A549 (cell line): ENCODE data around the gene PKN3. TPM values are rescaled to one million over a fixed set of nuclear protein-coding genes. Genes with fewer than 3 reads are reported as not detected.

Experiments
- ATAC-seq, 2 experiments: fragments of 200-7000 bp in 1 of 2; fragments of >200 bp in 1 of 2; cut with Nextera tagmentation in 1 of 2; cut with Tn5 transposase in 1 of 2; 3 replicates each; pipeline versions ENCODE4 v1.8.0 to v1.9.1; 2018 to 2020; ENCODE audit warnings: mild to moderate bottlenecking in 1 of 2, moderate library complexity in 1 of 2
- CTCF ChIA-PET: fragments of 300-600 bp; sonication (Branson Sonifier 250); formaldehyde crosslinking; extraction: SDS; loops from one replicate; lab custom pipeline; 2021; ENCODE audit warnings: antibody characterized with exemption, inconsistent platforms; lab: Yijun Ruan, JAX
- POLR2A ChIA-PET: fragments of 350-600 bp; formaldehyde crosslinking; extraction: SDS; loops from one replicate; lab custom pipeline; 2021; ENCODE audit warnings: antibody characterized with exemption, inconsistent platforms; lab: Yijun Ruan, JAX
- DNase-seq, 2 experiments: peaks; one replicate each; pipeline versions ENCODE4 v3.0.0 to v3.0.0-alpha.2; 2011 to 2016; ENCODE audit warnings: low read depth in 1 of 2, low spot score in 1 of 2
- FAIRE-seq: peaks from 2 replicates; lab custom pipeline; 2011; peaks lifted over from hg19 to GRCh38; lab: Jason Lieb, UNC
- H3K27ac ChIP-seq, 2 experiments: fragments of >200 bp; sonication (Bioruptor Twin); formaldehyde crosslinking; 3 replicates each; pipeline ENCODE4 v1.5.1; 2016 to 2017
- H3K4me1 ChIP-seq: fragments of >200 bp; sonication (Bioruptor Twin); formaldehyde crosslinking; 3 replicates; pipeline ENCODE4 v1.6.1; 2016
- H3K4me2 ChIP-seq: fragments of >200 bp; sonication (Bioruptor Twin); formaldehyde crosslinking; 3 replicates; pipeline ENCODE4 v1.6.1; 2016
- H3K4me3 ChIP-seq: fragments of >200 bp; sonication (Bioruptor Twin); formaldehyde crosslinking; 3 replicates; pipeline ENCODE4 v1.5.1; 2016
- H3K9me3 ChIP-seq: fragments of >200 bp; sonication (Bioruptor Twin); formaldehyde crosslinking; 3 replicates; pipeline ENCODE4 v1.6.1; 2016
- BHLHE40 ChIP-seq: IDR thresholded peaks from 2 replicates; pipeline ENCODE4 v1.6.1; 2012; ENCODE audit warnings: low read depth, low read length, inconsistent platforms
- CBX2 ChIP-seq: fragments of 200-600 bp; sonication (generic); IDR thresholded peaks from 2 replicates; pipeline ENCODE4 v1.6.1; 2016; ENCODE audit warnings: low read depth, mild to moderate bottlenecking, borderline replicate concordance
- CHD4 ChIP-seq: fragments of 200-600 bp; sonication (generic); IDR thresholded peaks from 2 replicates; pipeline ENCODE4 v1.6.1; 2016; ENCODE audit warnings: antibody characterized with exemption, mild to moderate bottlenecking, borderline replicate concordance
- EP300 ChIP-seq, 2 experiments: fragments of >200 bp; sonication (Bioruptor Twin); formaldehyde crosslinking; IDR thresholded peaks; 2 replicates in 1 of 2; 3 replicates in 1 of 2; pipeline ENCODE4 v1.6.1; 2016 to 2017
- FOSB ChIP-seq: fragments of 250-450 bp; sonication (Bioruptor Pico); IDR thresholded peaks from 2 replicates; pipeline ENCODE4 v1.5.0; 2020; ENCODE audit warnings: mild to moderate bottlenecking, moderate library complexity
- HEYL ChIP-seq: fragments of 250-450 bp; sonication (Bioruptor Pico); IDR thresholded peaks from 2 replicates; pipeline ENCODE4 v1.8.0; 2021; ENCODE audit warnings: mild to moderate bottlenecking, moderate library complexity
- MAFK ChIP-seq: fragments of 450-650 bp; IDR thresholded peaks from 2 replicates; pipeline ENCODE4 v1.6.1; 2014; ENCODE audit not compliant: partially characterized antibody
- MAZ ChIP-seq: fragments of 150-350 bp; IDR thresholded peaks from 2 replicates; pipeline ENCODE4 v1.6.1; 2014; ENCODE audit warnings: antibody characterized with exemption, low read depth, low read length, borderline replicate concordance
- PHF8 ChIP-seq: fragments of 200-600 bp; sonication (generic); IDR thresholded peaks from 2 replicates; pipeline ENCODE4 v1.6.1; 2016; ENCODE audit warnings: low read depth, mild to moderate bottlenecking, antibody characterized with exemption, moderate library complexity, borderline replicate concordance
- RAD21 ChIP-seq, 2 experiments: fragments of >200 bp in 1 of 2; sonication (Bioruptor Twin) in 1 of 2; formaldehyde crosslinking in 1 of 2; IDR thresholded peaks in 1 of 2; conservative IDR thresholded peaks in 1 of 2; 2 replicates in 1 of 2; 3 replicates in 1 of 2; pipeline ENCODE4 v1.6.1; 2012 to 2018; ENCODE audit warnings: inconsistent platforms in 1 of 2
- RARB ChIP-seq: fragments of 250-450 bp; sonication (Bioruptor Pico); IDR thresholded peaks from 2 replicates; pipeline ENCODE4 v1.8.0; 2021; ENCODE audit warnings: mild to moderate bottlenecking, moderate library complexity
- RFX5 ChIP-seq: fragments of 450-650 bp; IDR thresholded peaks from 2 replicates; pipeline ENCODE4 v1.7.1; 2014; ENCODE audit warnings: antibody characterized with exemption, mild to moderate bottlenecking, moderate library complexity
- TP53 ChIP-seq: fragments of 250-450 bp; sonication (Bioruptor Pico); IDR thresholded peaks from 2 replicates; pipeline ENCODE4 v1.5.0; 2021; ENCODE audit warnings: mild to moderate bottlenecking, moderate library complexity
- USF2 ChIP-seq: fragments of 450-650 bp; IDR thresholded peaks from 2 replicates; pipeline ENCODE4 v1.6.1; 2014; ENCODE audit warnings: antibody characterized with exemption
- whole genome bisulfite sequencing: methylation state at CpG from one replicate; pipeline ENCODE4 v1.1.6; 2017; ENCODE audit errors: missing lambda C conversion rate; 5-methylcytosine and 5-hydroxymethylcytosine counted together
- polyA plus RNA-seq, 4 experiments: library from polyadenylated mRNA; depleted of rRNA in 3 of 4; stranded (reverse); fragments of >200 nt; fragmentation: RNase III in 1 of 4; extraction: RNeasy Plus Mini Kit Qiagen cat#74134 plus additional on column Dnase treatment in 1 of 4; gene quantifications; 2 replicates in 3 of 4; 3 replicates in 1 of 4; pipeline ENCODE4 v1.2.3, GENCODE V29; 2011 to 2017
- TF ChIP-seq, protein P1 (sequence below): fragments of 200-600 bp; sonication (generic); IDR thresholded peaks from 2 replicates; pipeline ENCODE4 v1.6.1; 2016; ENCODE audit warnings: antibody characterized with exemption, mild to moderate bottlenecking, moderate library complexity

PKN3 gene
- polyA plus RNA-seq, 2 of the 4 experiments (the other 2 are of a cell fraction): 9.0 to 14.1 TPM

GRCh38 chr9:128757602-128758001, 55.3 kb downstream of the PKN3 start:
- no peak overlapping the region for H3K4me3 ChIP-seq
- no peak for TF ChIP-seq FOSB
- FAIRE-seq (no peak), DNase-seq (no peak), ATAC-seq (no peak)
- WGBS: 92% methylated on average over 6 of the region's 6 CpGs
- no peaks in the 10 kb centered on the region for H3K4me1 ChIP-seq
- ChIA-PET CTCF (interaction anchor here (1.1 to 2.8 kb wide), 3 partner anchors 24 to 61 kb away, joined by 3 to 7 read pairs (median 4); partner anchors contain the start of genes ENDOG and PKN3), POLR2A (no interaction called here)
- H3K27ac ChIP-seq: no peak overlapping the region
- no peak overlapping the region for H3K4me2 ChIP-seq
- H3K9me3 ChIP-seq: no peaks in the 10 kb centered on the region

- POLR2A ChIA-PET: interaction anchor here (0.9 kb wide), 1 partner anchor 9 kb away, joined by 3 read pairs; no protein-coding TSS in a partner anchor
- ATAC-seq: no peak
- CTCF ChIA-PET: interaction anchor here (0.6 to 1.8 kb wide), 4 partner anchors 18 to 166 kb away, joined by 3 to 8 read pairs (median 3); no protein-coding TSS in a partner anchor
Measured at GRCh38 chr9:128762671-128763449, 60.6 kb downstream of the PKN3 start.

DNA sequence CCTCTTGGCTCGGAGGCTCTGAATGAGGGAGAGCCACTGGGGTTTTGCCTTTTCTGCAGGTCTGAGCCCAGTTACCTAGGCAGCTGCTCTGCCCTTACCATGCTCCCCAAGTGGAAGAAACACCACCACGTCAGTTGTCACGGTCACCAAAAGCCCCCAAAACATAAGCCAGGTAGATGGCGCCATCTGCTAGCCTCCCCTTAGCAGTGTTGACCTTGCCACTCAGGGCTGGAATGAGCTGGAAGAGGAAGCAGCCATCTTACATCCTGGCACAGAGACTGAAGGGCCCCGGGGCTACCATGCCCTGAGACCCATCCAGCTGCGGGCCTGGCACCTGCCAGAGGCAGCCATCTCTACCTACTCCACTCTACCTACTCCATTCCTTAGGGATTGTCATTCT, 62.1 kb downstream of the PKN3 start:
- Histone ChIP-seq H3K27ac (no peak overlapping the region), H3K4me2 (no peak overlapping the region), H3K9me3 (no peaks in the 10 kb centered on the region), H3K4me1 (peaks cover 12% of the 10 kb centered on the region; the same call in 2 of the 3 replicates), H3K4me3 (no peak overlapping the region)
- DNase-seq (no peak), ATAC-seq (peak in 1 of 2 experiments; percentile 59; a peak in 3 of 6 replicates), FAIRE-seq (no peak)
- WGBS: 93% methylated on average over 5 of the region's 6 CpGs
- CTCF ChIA-PET: interaction anchor here (0.6 to 2.6 kb wide), 6 partner anchors 18 to 163 kb away, joined by 3 to 14 read pairs (median 4); partner anchors contain the start of gene ENDOG
- TF ChIP-seq, protein P1, sequence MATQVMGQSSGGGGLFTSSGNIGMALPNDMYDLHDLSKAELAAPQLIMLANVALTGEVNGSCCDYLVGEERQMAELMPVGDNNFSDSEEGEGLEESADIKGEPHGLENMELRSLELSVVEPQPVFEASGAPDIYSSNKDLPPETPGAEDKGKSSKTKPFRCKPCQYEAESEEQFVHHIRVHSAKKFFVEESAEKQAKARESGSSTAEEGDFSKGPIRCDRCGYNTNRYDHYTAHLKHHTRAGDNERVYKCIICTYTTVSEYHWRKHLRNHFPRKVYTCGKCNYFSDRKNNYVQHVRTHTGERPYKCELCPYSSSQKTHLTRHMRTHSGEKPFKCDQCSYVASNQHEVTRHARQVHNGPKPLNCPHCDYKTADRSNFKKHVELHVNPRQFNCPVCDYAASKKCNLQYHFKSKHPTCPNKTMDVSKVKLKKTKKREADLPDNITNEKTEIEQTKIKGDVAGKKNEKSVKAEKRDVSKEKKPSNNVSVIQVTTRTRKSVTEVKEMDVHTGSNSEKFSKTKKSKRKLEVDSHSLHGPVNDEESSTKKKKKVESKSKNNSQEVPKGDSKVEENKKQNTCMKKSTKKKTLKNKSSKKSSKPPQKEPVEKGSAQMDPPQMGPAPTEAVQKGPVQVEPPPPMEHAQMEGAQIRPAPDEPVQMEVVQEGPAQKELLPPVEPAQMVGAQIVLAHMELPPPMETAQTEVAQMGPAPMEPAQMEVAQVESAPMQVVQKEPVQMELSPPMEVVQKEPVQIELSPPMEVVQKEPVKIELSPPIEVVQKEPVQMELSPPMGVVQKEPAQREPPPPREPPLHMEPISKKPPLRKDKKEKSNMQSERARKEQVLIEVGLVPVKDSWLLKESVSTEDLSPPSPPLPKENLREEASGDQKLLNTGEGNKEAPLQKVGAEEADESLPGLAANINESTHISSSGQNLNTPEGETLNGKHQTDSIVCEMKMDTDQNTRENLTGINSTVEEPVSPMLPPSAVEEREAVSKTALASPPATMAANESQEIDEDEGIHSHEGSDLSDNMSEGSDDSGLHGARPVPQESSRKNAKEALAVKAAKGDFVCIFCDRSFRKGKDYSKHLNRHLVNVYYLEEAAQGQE: no peak
- no peak for TF ChIP-seq CHD4
- TF ChIP-seq HEYL (CRISPR knock-in tag): no peak
- peak in 1 of 2 experiments; percentile 29; a peak in 1 of 5 replicates for TF ChIP-seq RAD21 (conservative IDR thresholded peaks at IDR 0.05 in 1 of 2, IDR thresholded peaks at IDR 0.05 in 1 of 2)
- no peak for TF ChIP-seq PHF8
- no peak for TF ChIP-seq RFX5
- TF ChIP-seq EP300 (IDR thresholded peaks at IDR 0.05): no peak
- TF ChIP-seq, all 56 proteins: peak for 1
- POLR2A ChIA-PET: no interaction called here

More at GRCh38 chr9:128762671-128763449, 60.6 kb downstream of the PKN3 start:
- no peak for FAIRE-seq
- no peak for TF ChIP-seq RARB
- peak; percentile 24 for TF ChIP-seq MAFK
- TF ChIP-seq, all 56 proteins: peak for 1
- DNase-seq: no peak
- H3K4me2 ChIP-seq: no peak overlapping the region
- H3K9me3 ChIP-seq: no peaks in the 10 kb centered on the region
- WGBS: 81% methylated on average over 9 of the region's 9 CpGs
- no peak overlapping the region for H3K27ac ChIP-seq
- peaks cover 12% of the 10 kb centered on the region; the same call in 2 of the 3 replicates for H3K4me1 ChIP-seq
- no peak overlapping the region for H3K4me3 ChIP-seq

GRCh38 chr9:128765499-128765898, 63.2 kb downstream of the PKN3 start:
- ChIA-PET CTCF (interaction anchor here (0.6 to 2.6 kb wide), 3 partner anchors 8 to 33 kb away, joined by 4 to 14 read pairs (median 5); no protein-coding TSS in a partner anchor), POLR2A (no interaction called here)
- Histone ChIP-seq H3K4me3 (no peak overlapping the region), H3K27ac (no peak overlapping the region), H3K4me1 (peaks cover 12% of the 10 kb centered on the region; the same call in 2 of the 3 replicates), H3K9me3 (no peaks in the 10 kb centered on the region), H3K4me2 (no peak overlapping the region)
- 35% methylated on average over 3 of the region's 3 CpGs for WGBS
- no peak for DNase-seq
- ATAC-seq: peak; percentile 40 to 41; a peak in 1 of 6 replicates
- FAIRE-seq: no peak
- no peak for TF ChIP-seq CBX2
- no peak for TF ChIP-seq USF2
- no peak for TF ChIP-seq BHLHE40
- TF ChIP-seq MAZ: no peak
- TF ChIP-seq TP53 (CRISPR knock-in tag): no peak
- TF ChIP-seq, all 56 proteins: peak for 0
